Activated naive CD4-positive, alpha-beta T cell treated with anti-CD3 and anti-CD28 coated beads, Interleukin-2, amount 50 U/mL, for 24 hours (primary cell): ENCODE results near the gene TMEM243.
"Not testable (repeated sequence)": the region's sequence is repeated elsewhere in the genome, so short reads cannot be mapped to it uniquely, and the experiment has no call there.

ENCODE experiments used
- H3K27ac Mint-ChIP-seq: one replicate; pipeline ENCODE4 v1.8.0; 2021; ENCODE audit warnings: mild to moderate bottlenecking, mixed read lengths
- H3K27me3 Mint-ChIP-seq: one replicate; pipeline ENCODE4 v1.8.0; 2021; ENCODE audit warnings: mixed read lengths
- H3K36me3 Mint-ChIP-seq: one replicate; pipeline ENCODE4 v1.8.0; 2021; ENCODE audit warnings: mixed read lengths
- H3K4me1 Mint-ChIP-seq: one replicate; pipeline ENCODE4 v1.8.0; 2021; ENCODE audit warnings: mixed read lengths
- H3K4me3 Mint-ChIP-seq: one replicate; pipeline ENCODE4 v1.8.0; 2021; ENCODE audit warnings: mild to moderate bottlenecking, mixed read lengths
- H3K9me3 Mint-ChIP-seq: one replicate; pipeline ENCODE4 v1.8.0; 2021; ENCODE audit warnings: mixed read lengths

TMEM243 gene

GRCh38 chr7:87219545-87220025 lies at the start of gene TMEM243:
Gene TMEM243 (minus strand): TSS chr7:87219732. CDS start chr7:87219503, 229 bp downstream.
- Mint-ChIP-seq H3K4me3 (peak within 1 kb of the TSS; percentile 99), H3K27me3 (no peaks in the 10 kb centered on the region), H3K36me3 (peaks cover 3% of the 10 kb centered on the region), H3K4me1 (peaks cover 42% of the 10 kb centered on the region), H3K9me3 (no peaks in the 10 kb centered on the region), H3K27ac (peak within 1 kb of the TSS; percentile 99)

DNA sequence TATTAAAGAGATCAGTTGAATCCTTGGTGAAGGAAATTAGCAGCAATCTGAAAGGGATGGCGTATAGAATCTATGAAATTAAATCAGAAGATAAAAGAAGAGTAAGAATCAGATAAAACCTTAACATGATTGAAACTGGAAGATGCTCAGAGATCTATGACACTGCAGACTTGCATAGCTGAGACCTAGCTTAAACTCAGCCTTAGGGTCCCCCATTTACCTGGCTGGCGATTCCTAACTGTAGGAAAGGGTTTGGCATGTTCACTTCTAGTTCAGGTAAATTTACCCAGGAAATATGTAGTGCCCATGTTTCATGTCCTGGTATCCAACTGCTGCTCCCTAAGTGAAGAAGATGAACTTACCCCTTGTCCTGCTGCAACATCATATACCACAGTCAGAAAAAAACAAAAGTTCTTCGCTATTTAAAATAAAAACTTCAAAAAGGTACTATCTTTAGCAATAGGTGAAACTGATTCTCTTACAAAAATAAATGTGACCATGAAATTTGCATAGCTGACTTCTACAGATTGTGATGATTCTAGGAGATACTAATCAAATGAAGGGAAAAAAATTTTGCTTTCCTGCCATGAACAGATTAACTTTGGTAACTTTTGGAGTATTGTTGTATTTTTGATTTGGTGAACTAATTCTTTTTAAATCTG lies 47.8 kb upstream of the TMEM243 start:
- Mint-ChIP-seq H3K4me3 (no peak overlapping the region), H3K27ac (no peak overlapping the region), H3K9me3 (no peaks in the 10 kb centered on the region), H3K4me1 (no peaks in the 10 kb centered on the region), H3K36me3 (peaks cover 1% of the 10 kb centered on the region), H3K27me3 (peaks cover 17% of the 10 kb centered on the region)

GRCh38 chr7:87263537-87263936 lies 44.0 kb upstream of the TMEM243 start:
- H3K9me3 Mint-ChIP-seq: no peaks in the 10 kb centered on the region
- H3K4me3 Mint-ChIP-seq: no peak overlapping the region
- peaks cover 3% of the 10 kb centered on the region for H3K36me3 Mint-ChIP-seq

GRCh38 chr7:87253589-87254087 lies 34.1 kb upstream of the TMEM243 start:
- peaks cover 18% of the 10 kb centered on the region for H3K27me3 Mint-ChIP-seq
- no peak overlapping the region for H3K27ac Mint-ChIP-seq
- H3K36me3 Mint-ChIP-seq: no peaks in the 10 kb centered on the region
- H3K4me1 Mint-ChIP-seq: no peaks in the 10 kb centered on the region
- H3K4me3 Mint-ChIP-seq: no peak overlapping the region
- H3K9me3 Mint-ChIP-seq: peaks cover 5% of the 10 kb centered on the region

More at GRCh38 chr7:87263537-87263936, 44.0 kb upstream of the TMEM243 start:
- Mint-ChIP-seq H3K4me1 (no peaks in the 10 kb centered on the region), H3K27me3 (peaks cover 13% of the 10 kb centered on the region), H3K27ac (no peak overlapping the region)

GRCh38 chr7:87245671-87246070 lies 26.1 kb upstream of the TMEM243 start:
- not testable (repeated sequence) for H3K9me3 Mint-ChIP-seq, H3K4me1 Mint-ChIP-seq, H3K4me3 Mint-ChIP-seq, H3K27ac Mint-ChIP-seq, H3K36me3 Mint-ChIP-seq, H3K27me3 Mint-ChIP-seq

- H3K4me3 Mint-ChIP-seq, H3K27me3 Mint-ChIP-seq, H3K27ac Mint-ChIP-seq, H3K36me3 Mint-ChIP-seq, H3K9me3 Mint-ChIP-seq, H3K4me1 Mint-ChIP-seq: not testable (repeated sequence)
Observed at GRCh38 chr7:87238464-87239051, 19.0 kb upstream of the TMEM243 start.

DNA sequence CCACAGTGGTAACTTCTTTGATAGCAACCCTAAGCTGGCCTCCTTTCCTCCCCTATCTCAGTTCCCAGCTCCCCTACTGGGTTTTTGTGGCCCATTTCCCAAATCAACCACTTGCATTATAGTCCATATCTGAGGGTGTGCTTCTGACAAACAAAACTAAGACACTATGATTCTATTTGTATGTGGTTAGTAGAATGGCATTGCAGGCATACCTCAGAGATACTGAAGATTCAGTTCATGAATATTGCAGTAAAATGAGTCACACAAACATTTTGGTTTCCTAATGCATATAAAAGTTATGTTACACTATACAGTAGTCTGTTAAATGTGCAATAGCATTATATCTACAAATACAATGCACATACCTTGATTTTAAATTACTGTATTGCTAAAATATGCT lies 15.4 kb upstream of the TMEM243 start:
- no peak overlapping the region for H3K4me3 Mint-ChIP-seq
- peaks cover 5% of the 10 kb centered on the region for H3K27me3 Mint-ChIP-seq

DNA sequence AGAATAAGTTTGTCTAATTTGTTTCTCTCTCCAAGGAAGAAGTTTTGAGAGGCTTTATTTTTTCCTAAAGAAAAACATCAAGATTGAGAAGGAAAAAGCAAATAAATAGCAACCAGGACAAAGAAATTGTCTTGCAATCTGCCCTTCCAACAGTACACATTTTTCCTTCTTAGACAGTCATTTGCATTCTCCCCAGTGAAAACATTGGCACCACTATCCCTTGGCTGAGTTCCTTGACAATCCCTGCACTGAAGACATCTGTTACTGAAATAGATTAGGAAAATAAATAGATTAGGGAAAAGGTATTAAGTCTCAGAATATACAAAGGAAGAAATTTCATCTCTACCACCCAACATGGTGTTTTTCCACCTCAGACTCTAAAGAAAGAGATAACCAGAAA lies 12.2 kb upstream of the TMEM243 start:
- no peak overlapping the region for H3K27ac Mint-ChIP-seq
- H3K4me1 Mint-ChIP-seq: no peaks in the 10 kb centered on the region
- H3K27me3 Mint-ChIP-seq: no peaks in the 10 kb centered on the region
- H3K36me3 Mint-ChIP-seq: no peaks in the 10 kb centered on the region
- no peaks in the 10 kb centered on the region for H3K9me3 Mint-ChIP-seq
- no peak overlapping the region for H3K4me3 Mint-ChIP-seq

More for the DNA sequence above, 15.4 kb upstream of the TMEM243 start:
- no peaks in the 10 kb centered on the region for H3K4me1 Mint-ChIP-seq
- no peak overlapping the region for H3K27ac Mint-ChIP-seq
- no peaks in the 10 kb centered on the region for H3K9me3 Mint-ChIP-seq
- H3K36me3 Mint-ChIP-seq: no peaks in the 10 kb centered on the region

DNA sequence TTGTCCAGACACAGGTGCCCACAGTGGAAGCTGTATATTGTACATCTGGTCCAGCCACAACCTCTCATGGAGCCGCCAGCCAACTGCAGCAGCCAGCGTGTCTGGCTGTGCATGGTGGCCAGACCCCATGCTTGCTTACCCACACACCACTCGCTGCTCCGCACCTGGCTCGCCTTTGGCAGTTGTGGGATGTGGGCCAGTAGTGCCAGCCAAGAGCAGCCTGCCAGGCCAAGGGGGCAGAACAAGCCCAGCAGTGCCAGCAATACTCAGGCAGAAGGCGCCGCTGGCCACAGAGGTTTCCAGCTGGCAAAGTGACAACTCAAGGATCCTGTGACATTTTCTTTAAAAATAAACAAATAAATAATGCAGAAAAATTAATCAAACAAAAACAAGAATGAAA lies 11.7 kb upstream of the TMEM243 start:
- no peak overlapping the region for H3K4me3 Mint-ChIP-seq
- peaks cover 4% of the 10 kb centered on the region for H3K4me1 Mint-ChIP-seq
- no peaks in the 10 kb centered on the region for H3K9me3 Mint-ChIP-seq
- no peak overlapping the region for H3K27ac Mint-ChIP-seq
- H3K27me3 Mint-ChIP-seq: no peaks in the 10 kb centered on the region
- H3K36me3 Mint-ChIP-seq: no peaks in the 10 kb centered on the region

- peaks cover 11% of the 10 kb centered on the region for H3K4me1 Mint-ChIP-seq
- H3K27me3 Mint-ChIP-seq: no peaks in the 10 kb centered on the region
- H3K27ac Mint-ChIP-seq: no peak overlapping the region
- no peak overlapping the region for H3K4me3 Mint-ChIP-seq
- no peaks in the 10 kb centered on the region for H3K36me3 Mint-ChIP-seq
- no peaks in the 10 kb centered on the region for H3K9me3 Mint-ChIP-seq
Observed at GRCh38 chr7:87226495-87226894, 7.0 kb upstream of the TMEM243 start.

DNA sequence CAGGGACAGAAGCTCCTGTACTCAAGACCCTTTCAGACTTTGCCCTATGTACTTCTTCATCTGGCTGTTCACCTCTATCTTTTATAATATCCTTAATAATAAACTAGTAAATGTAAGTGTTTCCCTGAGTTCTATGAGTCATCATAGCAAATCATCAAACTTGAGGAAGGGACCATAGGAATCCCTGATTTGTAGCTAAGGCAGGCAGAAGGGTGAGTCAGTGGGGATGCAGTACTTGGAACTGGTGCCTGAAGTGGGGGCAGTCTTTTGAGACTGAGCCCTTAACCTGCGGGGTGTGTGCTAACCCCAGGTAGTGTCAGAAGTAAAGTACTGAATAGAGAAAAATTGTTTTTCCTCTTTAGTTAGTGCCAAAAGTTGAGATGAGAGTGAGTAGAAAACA lies 6.2 kb upstream of the TMEM243 start:
- Mint-ChIP-seq H3K36me3 (no peaks in the 10 kb centered on the region), H3K27me3 (no peaks in the 10 kb centered on the region), H3K9me3 (no peaks in the 10 kb centered on the region)

DNA sequence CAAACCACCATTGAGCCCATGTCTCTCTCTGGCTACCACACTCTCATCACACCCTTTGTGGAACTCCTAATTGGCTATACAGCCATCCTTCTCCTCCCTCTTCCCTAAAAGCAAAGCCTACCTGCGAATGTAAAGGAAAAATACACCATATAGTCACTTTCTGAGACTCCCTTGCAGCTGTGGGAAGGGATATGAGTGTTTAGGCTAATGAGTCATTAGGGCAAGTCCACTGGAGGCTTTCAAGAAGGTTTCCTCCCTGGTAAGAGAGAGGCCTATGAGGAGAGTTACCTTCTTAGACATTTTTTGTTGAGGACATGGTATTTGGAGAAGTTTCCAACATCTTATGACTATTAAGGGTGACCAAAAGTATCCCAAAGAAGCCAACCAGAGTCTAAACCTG lies 4.1 kb upstream of the TMEM243 start:
- Mint-ChIP-seq H3K36me3 (peaks cover 1% of the 10 kb centered on the region), H3K4me3 (no peak overlapping the region), H3K27ac (no peak overlapping the region), H3K9me3 (no peaks in the 10 kb centered on the region), H3K27me3 (no peaks in the 10 kb centered on the region), H3K4me1 (peaks cover 19% of the 10 kb centered on the region)

More for the DNA sequence above, 6.2 kb upstream of the TMEM243 start:
- Mint-ChIP-seq H3K27ac (peak overlapping the region; percentile 46), H3K4me1 (peaks cover 15% of the 10 kb centered on the region), H3K4me3 (no peak overlapping the region)

- no peaks in the 10 kb centered on the region for H3K9me3 Mint-ChIP-seq
- peaks cover 1% of the 10 kb centered on the region for H3K36me3 Mint-ChIP-seq
- H3K27me3 Mint-ChIP-seq: no peaks in the 10 kb centered on the region
- peak overlapping the region; percentile 99 for H3K4me3 Mint-ChIP-seq
- peak overlapping the region; percentile 26 for H3K27ac Mint-ChIP-seq
- H3K4me1 Mint-ChIP-seq: peaks cover 35% of the 10 kb centered on the region
Observed at GRCh38 chr7:87220734-87221215, 1.2 kb upstream of the TMEM243 start.

DNA sequence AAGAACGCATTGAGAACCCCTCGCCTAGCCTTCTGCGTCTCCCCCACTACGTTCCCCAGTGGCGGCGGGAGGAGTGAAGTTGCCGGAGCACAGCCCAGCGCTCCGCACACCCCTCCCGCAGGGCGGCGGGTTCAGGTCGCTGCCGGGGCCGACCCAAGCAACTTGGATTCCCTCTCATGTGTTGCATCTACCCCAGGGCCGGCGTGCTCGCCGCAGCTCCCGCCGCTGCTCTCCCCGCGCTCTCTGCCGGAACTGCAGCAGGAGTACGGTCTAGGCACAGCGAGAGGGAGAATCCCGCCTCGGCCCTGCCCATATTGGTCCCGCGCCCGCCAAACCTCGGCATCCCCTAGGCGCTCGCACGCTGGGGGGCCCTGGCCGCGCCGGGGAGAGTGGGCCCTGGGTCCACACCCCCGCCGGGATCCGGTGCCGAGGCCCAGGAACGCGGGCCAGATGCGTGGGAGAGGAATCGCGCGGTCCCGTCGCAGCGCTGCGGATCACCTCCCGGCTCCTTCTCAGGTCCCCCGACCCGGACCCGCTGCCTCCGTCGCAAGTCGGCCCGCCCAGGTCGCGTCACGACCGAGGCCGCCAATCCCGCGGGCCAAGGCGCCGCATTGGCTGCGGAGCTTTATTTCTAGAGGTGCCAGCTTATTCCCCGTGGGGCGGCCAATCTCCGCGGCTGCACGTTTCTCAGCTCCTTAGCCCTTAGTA lies 648 bp upstream of the TMEM243 start:
- Mint-ChIP-seq H3K9me3 (no peaks in the 10 kb centered on the region), H3K4me3 (peak overlapping the region; percentile 99), H3K27me3 (no peaks in the 10 kb centered on the region), H3K27ac (peak overlapping the region; percentile 99), H3K36me3 (peaks cover 1% of the 10 kb centered on the region), H3K4me1 (peaks cover 38% of the 10 kb centered on the region)

GRCh38 chr7:87218796-87219544 lies 562 bp downstream of the TMEM243 start:
- Mint-ChIP-seq H3K27ac (peak overlapping the region; percentile 99), H3K4me3 (peak overlapping the region; percentile 99), H3K27me3 (no peaks in the 10 kb centered on the region), H3K9me3 (no peaks in the 10 kb centered on the region), H3K36me3 (peaks cover 7% of the 10 kb centered on the region), H3K4me1 (peaks cover 48% of the 10 kb centered on the region)
